OCI-LY7 (cell line): ENCODE measurements around the gene GPHA2. TPM values are rescaled to one million over a fixed set of nuclear protein-coding genes. Genes with fewer than 3 reads are reported as not detected.

Experiments used
- BruUV-seq: library from RNA; stranded (reverse); fragments of 400-500 nt; replicated peaks from 2 replicates; lab custom pipeline; 2021; lab: Mats Ljungman, UMichigan
- CTCF ChIA-PET: fragments of 300-600 bp; sonication (Branson Sonifier 250); formaldehyde crosslinking; loops from one replicate; lab custom pipeline; 2022; ENCODE audit warnings: antibody characterized with exemption; ENCODE audit not compliant: unreplicated experiment; lab: Charles Lee
- POLR2A ChIA-PET: fragments of 300-600 bp; sonication (Branson Sonifier 250); formaldehyde crosslinking; loops from one replicate; lab custom pipeline; 2022; ENCODE audit warnings: antibody characterized with exemption; lab: Charles Lee
- DNase-seq: peaks from one replicate; pipeline ENCODE4 v3.0.0-alpha.2; 2015; ENCODE audit warnings: low spot score
- H2AFZ ChIP-seq: fragments of 200-600 bp; sonication (generic), shearing (Covaris generic); 2 replicates; pipeline ENCODE4 v1.6.1; 2014; ENCODE audit warnings: mild to moderate bottlenecking, antibody characterized with exemption, low read length, moderate library complexity
- H3K27ac ChIP-seq: fragments of 200-600 bp; sonication (generic); 2 replicates; pipeline ENCODE4 v1.5.1; 2014; ENCODE audit warnings: mixed run types, low read depth, mild to moderate bottlenecking, moderate library complexity, low read length, inconsistent platforms; ENCODE audit not compliant: poor library complexity, severe bottlenecking
- H3K36me3 ChIP-seq: fragments of 200-600 bp; sonication (generic); 2 replicates; pipeline ENCODE4 v1.6.1; 2014; ENCODE audit warnings: mild to moderate bottlenecking, antibody characterized with exemption, low read length, moderate library complexity, mixed read lengths; ENCODE audit not compliant: insufficient read depth
- H3K4me1 ChIP-seq: fragments of 200-600 bp; sonication (generic); 2 replicates; pipeline ENCODE4 v1.5.1; 2014; ENCODE audit warnings: mild to moderate bottlenecking, low read length; ENCODE audit not compliant: insufficient read depth, poor library complexity, severe bottlenecking
- H3K4me2 ChIP-seq: fragments of 200-600 bp; sonication (generic); 2 replicates; pipeline ENCODE4 v1.6.1; 2014; ENCODE audit warnings: mild to moderate bottlenecking, low read length
- H3K4me3 ChIP-seq: fragments of 200-600 bp; sonication (generic); 2 replicates; pipeline ENCODE4 v1.5.1; 2014; ENCODE audit warnings: mild to moderate bottlenecking, low read depth, low read length; ENCODE audit not compliant: poor library complexity, severe bottlenecking
- H3K79me2 ChIP-seq: fragments of 200-600 bp; sonication (generic); 2 replicates; pipeline ENCODE4 v1.6.1; 2016; ENCODE audit warnings: low read depth, mild to moderate bottlenecking, low read length, moderate library complexity, mixed read lengths; ENCODE audit not compliant: insufficient read depth
- H3K9me2 ChIP-seq: fragments of 200-600 bp; sonication (generic); 2 replicates; pipeline ENCODE4 v1.6.1; 2016; ENCODE audit warnings: mild to moderate bottlenecking, low read length, mixed read lengths; ENCODE audit not compliant: insufficient read depth
- H3K9me3 ChIP-seq: fragments of 200-600 bp; sonication (generic); 2 replicates; pipeline ENCODE4 v1.6.1; 2014; ENCODE audit warnings: mild to moderate bottlenecking, mixed run types, low read length, mixed read lengths
- H4K20me1 ChIP-seq: fragments of 200-600 bp; sonication (generic); 2 replicates; pipeline ENCODE4 v1.6.1; 2014; ENCODE audit warnings: mild to moderate bottlenecking, antibody characterized with exemption, low read length, moderate library complexity, mixed read lengths; ENCODE audit not compliant: insufficient read depth
- EZH2phosphoT487 ChIP-seq: fragments of 200-600 bp; sonication (generic); IDR thresholded peaks from 2 replicates; pipeline ENCODE4 v1.6.1; 2018; ENCODE audit warnings: low read depth, borderline replicate concordance, mild to moderate bottlenecking, mixed run types, antibody characterized with exemption, low read length, moderate library complexity, mixed read lengths
- intact Hi-C: fragments of 100-400 bp; cut with micrococcal nuclease; formaldehyde crosslinking; loops from one replicate; pipeline ENCODE4 v1.10.0; 2022; ENCODE audit not compliant: unreplicated experiment
- total RNA-seq, 2 experiments: library from RNA; depleted of rRNA in 1 of 2; stranded (reverse); fragments of >200 nt in 1 of 2; shearing (Covaris generic) in 1 of 2; gene quantifications; 2 replicates each; pipeline ENCODE4 v1.2.3, GENCODE V29; 2014 to 2022
- TF ChIP-seq, protein P1 (sequence below): fragments of 200-600 bp; sonication (generic); conservative IDR thresholded peaks from 2 replicates; pipeline ENCODE4 v1.5.1; 2014; ENCODE audit warnings: mild to moderate bottlenecking, antibody characterized with exemption, low read length, moderate library complexity, mixed read lengths

Gene GPHA2
- total RNA-seq, 2 experiments from 2014 or later, result not detected

DNA sequence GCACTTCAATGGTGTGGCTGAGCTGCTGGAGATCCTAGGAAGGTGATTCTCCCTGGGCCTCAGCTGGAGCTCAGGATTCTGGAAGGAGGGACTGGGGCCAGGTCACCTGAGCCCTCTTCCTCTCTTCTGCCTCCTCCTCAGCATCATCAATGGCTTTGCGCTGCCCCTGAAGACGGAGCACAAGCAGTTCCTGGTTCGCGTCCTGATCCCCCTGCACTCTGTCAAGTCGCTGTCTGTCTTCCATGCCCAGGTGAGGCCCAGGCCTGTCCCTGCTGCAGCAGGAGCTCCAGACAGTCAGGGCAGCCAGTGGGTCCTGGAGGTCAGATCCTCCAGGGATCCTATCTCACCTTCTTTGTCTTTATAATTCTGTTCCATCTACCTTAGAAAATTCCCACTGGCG lies 5.4 kb downstream of the GPHA2 start:
- BruUV-seq, result no TSS peak

GRCh38 chr11:64929625-64930024 lies 6.1 kb downstream of the GPHA2 start:
- intact Hi-C loops, result no loop called here

More for the DNA sequence above, 5.4 kb downstream of the GPHA2 start:
- H3K27ac ChIP-seq, result no peak overlapping the region
- DNase-seq, result no peak
- peaks cover 2% of the 10 kb centered on the region for H3K4me1 ChIP-seq
- H3K9me3 ChIP-seq, result no peaks in the 10 kb centered on the region
- CTCF ChIA-PET, result no interaction called here
- no peaks in the 10 kb centered on the region for H4K20me1 ChIP-seq
- H2AFZ ChIP-seq, result no peak overlapping the region
- no peaks in the 10 kb centered on the region for H3K9me2 ChIP-seq
- H3K4me3 ChIP-seq, result no peak overlapping the region
- H3K79me2 ChIP-seq, result no peaks in the 10 kb centered on the region
- TF ChIP-seq, protein P1, sequence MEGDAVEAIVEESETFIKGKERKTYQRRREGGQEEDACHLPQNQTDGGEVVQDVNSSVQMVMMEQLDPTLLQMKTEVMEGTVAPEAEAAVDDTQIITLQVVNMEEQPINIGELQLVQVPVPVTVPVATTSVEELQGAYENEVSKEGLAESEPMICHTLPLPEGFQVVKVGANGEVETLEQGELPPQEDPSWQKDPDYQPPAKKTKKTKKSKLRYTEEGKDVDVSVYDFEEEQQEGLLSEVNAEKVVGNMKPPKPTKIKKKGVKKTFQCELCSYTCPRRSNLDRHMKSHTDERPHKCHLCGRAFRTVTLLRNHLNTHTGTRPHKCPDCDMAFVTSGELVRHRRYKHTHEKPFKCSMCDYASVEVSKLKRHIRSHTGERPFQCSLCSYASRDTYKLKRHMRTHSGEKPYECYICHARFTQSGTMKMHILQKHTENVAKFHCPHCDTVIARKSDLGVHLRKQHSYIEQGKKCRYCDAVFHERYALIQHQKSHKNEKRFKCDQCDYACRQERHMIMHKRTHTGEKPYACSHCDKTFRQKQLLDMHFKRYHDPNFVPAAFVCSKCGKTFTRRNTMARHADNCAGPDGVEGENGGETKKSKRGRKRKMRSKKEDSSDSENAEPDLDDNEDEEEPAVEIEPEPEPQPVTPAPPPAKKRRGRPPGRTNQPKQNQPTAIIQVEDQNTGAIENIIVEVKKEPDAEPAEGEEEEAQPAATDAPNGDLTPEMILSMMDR, result no peak
- no peak for TF ChIP-seq EZH2phosphoT487
- POLR2A ChIA-PET, result interaction anchor here (0.5 kb wide), 1 partner anchor 180 kb away, joined by 4 read pairs; no protein-coding TSS in a partner anchor
- intact Hi-C loops, result no loop called here
- no peak overlapping the region for H3K4me2 ChIP-seq
- peaks cover 11% of the 10 kb centered on the region; the same call in 1 of the 2 replicates for H3K36me3 ChIP-seq

GRCh38 chr11:64928957-64929356 lies 6.7 kb downstream of the GPHA2 start:
- H3K4me3 ChIP-seq, result no peak overlapping the region
- intact Hi-C loops, result no loop called here
- peaks cover 11% of the 10 kb centered on the region; the same call in 1 of the 2 replicates for H3K36me3 ChIP-seq
- ChIA-PET POLR2A (no interaction called here), CTCF (no interaction called here)
- TF ChIP-seq EZH2phosphoT487, result no peak
- TF ChIP-seq, protein P1, result no peak
- no peaks in the 10 kb centered on the region for H3K9me2 ChIP-seq
- H3K79me2 ChIP-seq, result no peaks in the 10 kb centered on the region; the same call in 1 of the 2 replicates
- no peak overlapping the region for H3K4me2 ChIP-seq
- H4K20me1 ChIP-seq, result no peaks in the 10 kb centered on the region
- no peak overlapping the region for H3K27ac ChIP-seq
- H3K9me3 ChIP-seq, result no peaks in the 10 kb centered on the region
- no TSS peak for BruUV-seq
- no peak for DNase-seq
- no peak overlapping the region for H2AFZ ChIP-seq
- H3K4me1 ChIP-seq, result peaks cover 12% of the 10 kb centered on the region

More at GRCh38 chr11:64929625-64930024, 6.1 kb downstream of the GPHA2 start:
- POLR2A ChIA-PET, result interaction anchor here (0.7 to 0.8 kb wide), 2 partner anchors 33 to 45 kb away, joined by 3 to 4 read pairs; no protein-coding TSS in a partner anchor
- no peak overlapping the region for H3K4me3 ChIP-seq
- no peaks in the 10 kb centered on the region; the same call in 1 of the 2 replicates for H3K79me2 ChIP-seq
- H3K27ac ChIP-seq, result no peak overlapping the region
- H3K4me2 ChIP-seq, result no peak overlapping the region
- CTCF ChIA-PET, result no interaction called here
- H3K36me3 ChIP-seq, result peaks cover 11% of the 10 kb centered on the region; the same call in 1 of the 2 replicates
- H4K20me1 ChIP-seq, result no peaks in the 10 kb centered on the region
- BruUV-seq, result no TSS peak
- no peak overlapping the region for H2AFZ ChIP-seq
- no peak for DNase-seq
- H3K9me2 ChIP-seq, result no peaks in the 10 kb centered on the region
- peaks cover 8% of the 10 kb centered on the region for H3K4me1 ChIP-seq
- H3K9me3 ChIP-seq, result no peaks in the 10 kb centered on the region
- TF ChIP-seq EZH2phosphoT487, result no peak
- TF ChIP-seq, protein P1, result no peak
